ENCODE measurements around the gene STIM1.

STIM1 gene

GRCh38 chr11:3954448-3955298 lies 99.2 kb downstream of the STIM1 start:
- H3K36me3 ChIP-seq (replicated peaks) = no peaks in the 10 kb centered on the region
- no peaks in the 10 kb centered on the region for H3K9me3 ChIP-seq
- no peak overlapping the region for H3K4me3 ChIP-seq
- H3K4me1 ChIP-seq = no peaks in the 10 kb centered on the region
- H3K27me3 ChIP-seq (ENCODE audit: low read depth) = no peaks in the 10 kb centered on the region
- no peak for DNase-seq (ENCODE audit: low spot score in 2 of 2)
- in situ Hi-C loops (cut with MboI; ENCODE audit: low sequenced_read_pairs) = no loop called here

- no peaks in the 10 kb centered on the region for H3K4me1 ChIP-seq
Measured at GRCh38 chr11:3955299-3955665, 99.8 kb downstream of the STIM1 start.

GRCh38 chr11:3956038-3956437 lies 100.6 kb downstream of the STIM1 start:
- in situ Hi-C loops (cut with MboI; ENCODE audit: low sequenced_read_pairs) = no loop called here
- no peak for DNase-seq (ENCODE audit: low spot score in 2 of 2)
- H3K9me3 ChIP-seq = no peaks in the 10 kb centered on the region
- no peaks in the 10 kb centered on the region for H3K4me1 ChIP-seq
- no peak overlapping the region for H3K4me3 ChIP-seq
- H3K27me3 ChIP-seq (ENCODE audit: low read depth) = no peaks in the 10 kb centered on the region
- no peaks in the 10 kb centered on the region for H3K36me3 ChIP-seq (replicated peaks)

More at GRCh38 chr11:3955299-3955665, 99.8 kb downstream of the STIM1 start:
- no peaks in the 10 kb centered on the region for H3K9me3 ChIP-seq
- no peak for DNase-seq (ENCODE audit: low spot score in 2 of 2)
- no peaks in the 10 kb centered on the region for H3K36me3 ChIP-seq (replicated peaks)
- in situ Hi-C loops (cut with MboI; ENCODE audit: low sequenced_read_pairs) = no loop called here
- H3K4me3 ChIP-seq = no peak overlapping the region
- no peaks in the 10 kb centered on the region for H3K27me3 ChIP-seq (ENCODE audit: low read depth)

GRCh38 chr11:3956748-3957147 lies 101.3 kb downstream of the STIM1 start:
- H3K4me3 ChIP-seq = no peak overlapping the region
- no peaks in the 10 kb centered on the region for H3K9me3 ChIP-seq

GRCh38 chr11:3957437-3957836 lies 102.0 kb downstream of the STIM1 start:
- H3K4me1 ChIP-seq = no peaks in the 10 kb centered on the region
- DNase-seq (ENCODE audit: low spot score in 2 of 2) = no peak
- no peaks in the 10 kb centered on the region for H3K36me3 ChIP-seq (replicated peaks)
- H3K4me3 ChIP-seq = no peak overlapping the region
- H3K27me3 ChIP-seq (ENCODE audit: low read depth) = no peaks in the 10 kb centered on the region
- H3K9me3 ChIP-seq = no peaks in the 10 kb centered on the region
- in situ Hi-C loops (cut with MboI; ENCODE audit: low sequenced_read_pairs) = no loop called here

More at GRCh38 chr11:3956748-3957147, 101.3 kb downstream of the STIM1 start:
- H3K4me1 ChIP-seq = no peaks in the 10 kb centered on the region
- DNase-seq (ENCODE audit: low spot score in 2 of 2) = no peak
- H3K27me3 ChIP-seq (ENCODE audit: low read depth) = no peaks in the 10 kb centered on the region
- in situ Hi-C loops (cut with MboI; ENCODE audit: low sequenced_read_pairs) = no loop called here
- no peaks in the 10 kb centered on the region for H3K36me3 ChIP-seq (replicated peaks)

GRCh38 chr11:3958281-3958680 lies 102.8 kb downstream of the STIM1 start:
- H3K36me3 ChIP-seq (replicated peaks) = no peaks in the 10 kb centered on the region
- DNase-seq (ENCODE audit: low spot score in 2 of 2) = no peak
- no peaks in the 10 kb centered on the region for H3K27me3 ChIP-seq (ENCODE audit: low read depth)
- H3K9me3 ChIP-seq = no peaks in the 10 kb centered on the region
- in situ Hi-C loops (cut with MboI; ENCODE audit: low sequenced_read_pairs) = no loop called here
- H3K4me3 ChIP-seq = no peak overlapping the region
- H3K4me1 ChIP-seq = no peaks in the 10 kb centered on the region

- Histone ChIP-seq H3K4me3 (no peak overlapping the region), H3K27me3 (ENCODE audit: low read depth) (no peaks in the 10 kb centered on the region), H3K36me3 (replicated peaks) (no peaks in the 10 kb centered on the region), H3K9me3 (no peaks in the 10 kb centered on the region), H3K4me1 (no peaks in the 10 kb centered on the region)
- in situ Hi-C loops (cut with MboI; ENCODE audit: low sequenced_read_pairs) = no loop called here
- no peak for DNase-seq (ENCODE audit: low spot score in 2 of 2)
Measured at GRCh38 chr11:3959015-3959902, 103.8 kb downstream of the STIM1 start.

GRCh38 chr11:3959903-3960265 lies 104.4 kb downstream of the STIM1 start:
- in situ Hi-C loops (cut with MboI; ENCODE audit: low sequenced_read_pairs) = no loop called here
- H3K4me1 ChIP-seq = no peaks in the 10 kb centered on the region
- no peaks in the 10 kb centered on the region for H3K36me3 ChIP-seq (replicated peaks)
- H3K27me3 ChIP-seq (ENCODE audit: low read depth) = no peaks in the 10 kb centered on the region
- no peak for DNase-seq (ENCODE audit: low spot score in 2 of 2)
- H3K9me3 ChIP-seq = no peaks in the 10 kb centered on the region
- H3K4me3 ChIP-seq = no peak overlapping the region

GRCh38 chr11:3962406-3962840 lies 107.0 kb downstream of the STIM1 start:
- no peak for DNase-seq (ENCODE audit: low spot score in 2 of 2)
- Histone ChIP-seq H3K4me3 (no peak overlapping the region), H3K9me3 (no peaks in the 10 kb centered on the region), H3K27me3 (ENCODE audit: low read depth) (no peaks in the 10 kb centered on the region), H3K4me1 (no peaks in the 10 kb centered on the region), H3K36me3 (replicated peaks) (no peaks in the 10 kb centered on the region)
- in situ Hi-C loops (cut with MboI; ENCODE audit: low sequenced_read_pairs) = no loop called here

- no peaks in the 10 kb centered on the region for H3K4me1 ChIP-seq
- in situ Hi-C loops (cut with MboI; ENCODE audit: low sequenced_read_pairs) = no loop called here
- H3K9me3 ChIP-seq = no peaks in the 10 kb centered on the region
- H3K27me3 ChIP-seq (ENCODE audit: low read depth) = no peaks in the 10 kb centered on the region
- no peaks in the 10 kb centered on the region for H3K36me3 ChIP-seq (replicated peaks)
- H3K4me3 ChIP-seq = no peak overlapping the region
- no peak for DNase-seq (ENCODE audit: low spot score in 2 of 2)
Measured at GRCh38 chr11:3964056-3964455, 108.6 kb downstream of the STIM1 start.

- in situ Hi-C loops (cut with MboI; ENCODE audit: low sequenced_read_pairs) = no loop called here
- no peak for DNase-seq (ENCODE audit: low spot score in 2 of 2)
- Histone ChIP-seq H3K36me3 (replicated peaks) (no peaks in the 10 kb centered on the region), H3K9me3 (no peaks in the 10 kb centered on the region), H3K27me3 (ENCODE audit: low read depth) (no peaks in the 10 kb centered on the region), H3K4me1 (no peaks in the 10 kb centered on the region), H3K4me3 (no peak overlapping the region)
Measured at GRCh38 chr11:3964935-3965604, 109.6 kb downstream of the STIM1 start.

- no peaks in the 10 kb centered on the region for H3K27me3 ChIP-seq (ENCODE audit: low read depth)
- H3K4me1 ChIP-seq = no peaks in the 10 kb centered on the region
- in situ Hi-C loops (cut with MboI; ENCODE audit: low sequenced_read_pairs) = no loop called here
- no peaks in the 10 kb centered on the region for H3K36me3 ChIP-seq (replicated peaks)
- DNase-seq (ENCODE audit: low spot score in 2 of 2) = no peak
- H3K4me3 ChIP-seq = no peak overlapping the region
- no peaks in the 10 kb centered on the region for H3K9me3 ChIP-seq
Measured at GRCh38 chr11:3967695-3968094, 112.2 kb downstream of the STIM1 start.

- H3K36me3 ChIP-seq (replicated peaks) = no peaks in the 10 kb centered on the region
- no peaks in the 10 kb centered on the region for H3K27me3 ChIP-seq (ENCODE audit: low read depth)
- no peak for DNase-seq (ENCODE audit: low spot score in 2 of 2)
- no peak overlapping the region for H3K4me3 ChIP-seq
- in situ Hi-C loops (cut with MboI; ENCODE audit: low sequenced_read_pairs) = no loop called here
- no peaks in the 10 kb centered on the region for H3K4me1 ChIP-seq
- no peaks in the 10 kb centered on the region for H3K9me3 ChIP-seq
Measured at GRCh38 chr11:3969200-3969599, 113.7 kb downstream of the STIM1 start.

GRCh38 chr11:3969613-3970012 lies 114.1 kb downstream of the STIM1 start:
- Histone ChIP-seq H3K4me1 (no peaks in the 10 kb centered on the region), H3K27me3 (ENCODE audit: low read depth) (no peaks in the 10 kb centered on the region), H3K4me3 (no peak overlapping the region), H3K9me3 (no peaks in the 10 kb centered on the region), H3K36me3 (replicated peaks) (no peaks in the 10 kb centered on the region)
- DNase-seq (ENCODE audit: low spot score in 2 of 2) = no peak
- in situ Hi-C loops (cut with MboI; ENCODE audit: low sequenced_read_pairs) = no loop called here
